ENCODE measurements around the gene KANK3. TPM values are rescaled to one million over a fixed set of nuclear protein-coding genes. Genes with fewer than 3 reads are reported as not detected.

KANK3 gene
- total RNA-seq, result 10 to 100 TPM; 15.4 to 23.8 TPM

GRCh38 chr19:8342684-8343482 is at the start of gene KANK3:
Gene KANK3, minus strand, starts transcription at chr19:8343262. Its CDS starts 5,434 bp downstream, at chr19:8337828.
- 4% methylated on average over 60 of the region's 65 CpGs for WGBS
- Histone ChIP-seq H3K27me3 (replicated peaks; ENCODE audit: insufficient read depth) (no peaks in the 10 kb centered on the region), H3K9me3 (no peaks in the 10 kb centered on the region), H3K4me1 (replicated peaks) (peaks cover 7% of the 10 kb centered on the region), H3K27ac (peak within 1 kb of the TSS; percentile 55 to 58), H3K4me3 (peak within 1 kb of the TSS; percentile 30 to 45), H3K36me3 (no peaks in the 10 kb centered on the region)
- peak; percentile 40 for TF ChIP-seq POLR2A (IDR thresholded peaks at IDR 0.05)
- TF ChIP-seq, protein P1, sequence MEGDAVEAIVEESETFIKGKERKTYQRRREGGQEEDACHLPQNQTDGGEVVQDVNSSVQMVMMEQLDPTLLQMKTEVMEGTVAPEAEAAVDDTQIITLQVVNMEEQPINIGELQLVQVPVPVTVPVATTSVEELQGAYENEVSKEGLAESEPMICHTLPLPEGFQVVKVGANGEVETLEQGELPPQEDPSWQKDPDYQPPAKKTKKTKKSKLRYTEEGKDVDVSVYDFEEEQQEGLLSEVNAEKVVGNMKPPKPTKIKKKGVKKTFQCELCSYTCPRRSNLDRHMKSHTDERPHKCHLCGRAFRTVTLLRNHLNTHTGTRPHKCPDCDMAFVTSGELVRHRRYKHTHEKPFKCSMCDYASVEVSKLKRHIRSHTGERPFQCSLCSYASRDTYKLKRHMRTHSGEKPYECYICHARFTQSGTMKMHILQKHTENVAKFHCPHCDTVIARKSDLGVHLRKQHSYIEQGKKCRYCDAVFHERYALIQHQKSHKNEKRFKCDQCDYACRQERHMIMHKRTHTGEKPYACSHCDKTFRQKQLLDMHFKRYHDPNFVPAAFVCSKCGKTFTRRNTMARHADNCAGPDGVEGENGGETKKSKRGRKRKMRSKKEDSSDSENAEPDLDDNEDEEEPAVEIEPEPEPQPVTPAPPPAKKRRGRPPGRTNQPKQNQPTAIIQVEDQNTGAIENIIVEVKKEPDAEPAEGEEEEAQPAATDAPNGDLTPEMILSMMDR (IDR thresholded peaks at IDR 0.05), result peak in 2 of 4 experiments; percentile 19 to 30
- peak; percentile 90 for TF ChIP-seq POLR2AphosphoS5 (IDR thresholded peaks at IDR 0.05)
- intact Hi-C loops (cut with DNase I), result no loop called here
- DNase-seq (ENCODE audit: low spot score), result peak; percentile 91

- 36% methylated on average over 11 of the region's 11 CpGs for WGBS
- Histone ChIP-seq H3K4me1 (replicated peaks) (peaks cover 15% of the 10 kb centered on the region), H3K9me3 (no peaks in the 10 kb centered on the region), H3K27ac (peak overlapping the region; percentile 99 to 100), H3K27me3 (replicated peaks; ENCODE audit: insufficient read depth) (no peaks in the 10 kb centered on the region), H3K4me3 (no peak overlapping the region), H3K36me3 (no peaks in the 10 kb centered on the region)
- intact Hi-C loops (cut with DNase I), result no loop called here
- peak; percentile 11 for TF ChIP-seq POLR2AphosphoS5 (IDR thresholded peaks at IDR 0.05)
- no peak for TF ChIP-seq POLR2A (IDR thresholded peaks at IDR 0.05)
- no peak for DNase-seq (ENCODE audit: low spot score)
Observed at GRCh38 chr19:8392017-8392591, 49.0 kb upstream of the KANK3 start.

DNA sequence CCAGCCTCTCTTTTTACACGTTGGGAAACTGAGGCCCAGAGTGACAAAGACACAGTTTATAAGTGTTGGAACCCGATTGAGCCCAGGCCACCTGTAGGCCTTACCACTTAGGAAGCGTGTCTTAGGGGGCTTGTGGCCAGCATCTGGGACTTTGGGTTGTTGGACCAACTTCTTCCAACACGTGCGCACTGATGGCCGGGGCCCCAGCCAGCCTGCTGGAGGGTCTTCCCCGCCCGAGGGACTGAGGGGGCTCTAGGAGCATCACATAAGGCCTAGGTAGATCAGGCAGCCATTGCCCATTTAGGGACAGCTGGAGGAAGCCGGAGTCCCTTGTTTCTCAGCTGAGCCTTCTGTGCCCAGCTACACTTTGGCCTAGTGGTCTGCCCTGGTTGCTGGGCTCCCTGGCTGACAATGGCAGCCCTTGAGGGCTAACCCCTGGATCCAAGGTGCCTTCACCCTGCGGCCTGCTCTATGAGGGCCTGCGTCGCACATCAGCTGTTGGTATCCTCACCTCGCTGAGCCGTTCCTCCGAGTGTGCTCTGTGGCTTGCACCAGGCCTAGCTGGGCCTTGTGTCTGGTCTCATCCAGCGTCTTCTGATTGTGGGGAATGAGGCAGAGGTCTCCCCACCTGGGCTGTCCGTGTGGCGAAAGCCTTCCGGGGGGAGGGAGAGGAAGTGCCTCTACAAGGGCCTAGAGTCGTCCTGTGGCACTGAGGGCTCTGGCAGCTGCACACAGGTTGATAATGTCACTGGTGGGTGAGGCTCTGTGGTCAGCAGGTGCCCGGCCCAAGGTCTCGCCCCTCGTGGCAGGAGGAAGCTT is 48.3 kb upstream of the KANK3 start:
- Histone ChIP-seq H3K27me3 (replicated peaks; ENCODE audit: insufficient read depth) (no peaks in the 10 kb centered on the region), H3K9me3 (no peaks in the 10 kb centered on the region), H3K4me3 (peak overlapping the region; percentile 100), H3K4me1 (replicated peaks) (peaks cover 15% of the 10 kb centered on the region), H3K27ac (peak overlapping the region; percentile 99 to 100), H3K36me3 (no peaks in the 10 kb centered on the region)
- WGBS, result 70% methylated on average over 18 of the region's 23 CpGs
- TF ChIP-seq POLR2A (IDR thresholded peaks at IDR 0.05) (no peak), POLR2AphosphoS5 (IDR thresholded peaks at IDR 0.05) (no peak)
- TF ChIP-seq, protein P1 (IDR thresholded peaks at IDR 0.05), result no peak
- intact Hi-C loops (cut with DNase I), result no loop called here
- no peak for DNase-seq (ENCODE audit: low spot score)

GRCh38 chr19:8390617-8390981 is 47.5 kb upstream of the KANK3 start:
- DNase-seq (ENCODE audit: low spot score), result peak; percentile 95
- peak overlapping the region; percentile 99 to 100 for H3K27ac ChIP-seq
- H3K9me3 ChIP-seq, result no peaks in the 10 kb centered on the region
- peaks cover 15% of the 10 kb centered on the region for H3K4me1 ChIP-seq (replicated peaks)
- H3K4me3 ChIP-seq, result peak overlapping the region; percentile 100
- TF ChIP-seq, protein P1 (IDR thresholded peaks at IDR 0.05), result no peak
- peak; percentile 48 for TF ChIP-seq POLR2A (IDR thresholded peaks at IDR 0.05)
- TF ChIP-seq POLR2AphosphoS5 (IDR thresholded peaks at IDR 0.05), result no peak
- no peaks in the 10 kb centered on the region for H3K27me3 ChIP-seq (replicated peaks; ENCODE audit: insufficient read depth)
- intact Hi-C loops (cut with DNase I), result no loop called here
- no peaks in the 10 kb centered on the region for H3K36me3 ChIP-seq
- WGBS, result under 1% methylated on average over 28 of the region's 28 CpGs

Measured in prostate gland (tissue), 2 donors.